WTC11 (cell line): ENCODE results near the gene ZCCHC14. TPM values are rescaled to one million over a fixed set of nuclear protein-coding genes. Genes with fewer than 3 reads are reported as not detected.

Experiments used
- ATAC-seq: fragments of 200-7000 bp; cut with Tn5 transposase; 2 replicates; pipeline ENCODE4 v1.10.0; 2021; ENCODE audit warnings: mild to moderate bottlenecking, moderate library complexity
- CTCF ChIA-PET: fragments of 300-600 bp; sonication (Branson Sonifier 250); formaldehyde crosslinking; loops from one replicate; lab custom pipeline; 2021; ENCODE audit warnings: antibody characterized with exemption; lab: Charles Lee
- POLR2A ChIA-PET: fragments of 350-600 bp; sonication (Branson Sonifier 250); formaldehyde crosslinking; loops from one replicate; lab custom pipeline; 2021; ENCODE audit warnings: antibody characterized with exemption; lab: Charles Lee
- DNase-seq: peaks from one replicate; pipeline ENCODE4 v3.0.0; 2021; ENCODE audit warnings: low spot score
- H3K27ac Mint-ChIP-seq: 2 replicates; pipeline ENCODE4 v1.8.0; 2021; ENCODE audit warnings: mixed read lengths
- H3K27me3 Mint-ChIP-seq: 2 replicates; pipeline ENCODE4 v1.8.0; 2021; ENCODE audit warnings: low read depth, mild to moderate bottlenecking, moderate library complexity, mixed read lengths
- H3K36me3 Mint-ChIP-seq: 2 replicates; pipeline ENCODE4 v1.8.0; 2021; ENCODE audit warnings: mixed read lengths
- H3K4me1 Mint-ChIP-seq: 2 replicates; pipeline ENCODE4 v1.8.0; 2022; ENCODE audit warnings: mixed read lengths
- H3K4me3 Mint-ChIP-seq: 2 replicates; pipeline ENCODE4 v1.8.0; 2021; ENCODE audit warnings: mild to moderate bottlenecking, moderate library complexity, mixed read lengths
- H3K9me3 Mint-ChIP-seq: 2 replicates; pipeline ENCODE4 v1.8.0; 2021; ENCODE audit warnings: mixed read lengths
- ATF1 ChIP-seq: sonication (generic); formaldehyde crosslinking; IDR thresholded peaks from 2 replicates; pipeline ENCODE4 v1.8.1; 2023; ENCODE audit warnings: mild to moderate bottlenecking, moderate library complexity, missing genetic modification reagents
- E2F4 ChIP-seq: sonication (generic); formaldehyde crosslinking; IDR thresholded peaks from 2 replicates; pipeline ENCODE4 v1.8.1; 2022; ENCODE audit warnings: low read depth, mild to moderate bottlenecking, moderate library complexity, missing genetic modification reagents, borderline replicate concordance
- ELF4 ChIP-seq: sonication (generic); formaldehyde crosslinking; IDR thresholded peaks from 2 replicates; pipeline ENCODE4 v1.8.1; 2022; ENCODE audit warnings: low read depth, mild to moderate bottlenecking, moderate library complexity, missing genetic modification reagents
- GTF2I ChIP-seq: fragments of 250-450 bp; sonication (Bioruptor Pico); conservative IDR thresholded peaks from 2 replicates; pipeline ENCODE4 v1.4.0; 2021; ENCODE audit warnings: mild to moderate bottlenecking
- HMGXB4 ChIP-seq: sonication (generic); formaldehyde crosslinking; IDR thresholded peaks from 2 replicates; pipeline ENCODE4 v1.8.1; 2023; ENCODE audit warnings: mild to moderate bottlenecking, moderate library complexity, missing genetic modification reagents
- MAX ChIP-seq: sonication (generic); formaldehyde crosslinking; IDR thresholded peaks from 2 replicates; pipeline ENCODE4 v1.8.0; 2022; ENCODE audit warnings: mild to moderate bottlenecking, missing genetic modification reagents
- MYBL2 ChIP-seq: sonication (generic); formaldehyde crosslinking; IDR thresholded peaks from 2 replicates; pipeline ENCODE4 v1.8.1; 2023; ENCODE audit warnings: mild to moderate bottlenecking, moderate library complexity, missing genetic modification reagents
- NFE2L1 ChIP-seq: sonication (generic); formaldehyde crosslinking; IDR thresholded peaks from 2 replicates; pipeline ENCODE4 v1.8.1; 2023; ENCODE audit warnings: missing genetic modification reagents
- NR3C1 ChIP-seq: sonication (generic); formaldehyde crosslinking; conservative IDR thresholded peaks from 2 replicates; pipeline ENCODE4 v1.8.1; 2023; ENCODE audit warnings: low read depth, mild to moderate bottlenecking, missing genetic modification reagents
- PRDM15 ChIP-seq: sonication (generic); formaldehyde crosslinking; IDR thresholded peaks from 2 replicates; pipeline ENCODE4 v1.8.0; 2022; ENCODE audit warnings: missing genetic modification reagents
- TCF7 ChIP-seq: sonication (generic); formaldehyde crosslinking; IDR thresholded peaks from 2 replicates; pipeline ENCODE4 v1.8.0; 2022; ENCODE audit warnings: mild to moderate bottlenecking, low read depth, missing genetic modification reagents, moderate library complexity
- TP53 ChIP-seq: sonication (generic); formaldehyde crosslinking; IDR thresholded peaks from 2 replicates; pipeline ENCODE4 v1.8.1; 2023; ENCODE audit warnings: mild to moderate bottlenecking, missing genetic modification reagents
- ZBTB43 ChIP-seq: sonication (generic); formaldehyde crosslinking; IDR thresholded peaks from 2 replicates; pipeline ENCODE4 v1.8.1; 2023; ENCODE audit warnings: mild to moderate bottlenecking, missing genetic modification reagents
- ZNF138 ChIP-seq: sonication (generic); formaldehyde crosslinking; conservative IDR thresholded peaks from 2 replicates; pipeline ENCODE4 v1.8.1; 2022; ENCODE audit warnings: mild to moderate bottlenecking, moderate library complexity, missing genetic modification reagents
- ZNF232 ChIP-seq: sonication (generic); formaldehyde crosslinking; IDR thresholded peaks from 2 replicates; pipeline ENCODE4 v1.8.0; 2022; ENCODE audit warnings: mild to moderate bottlenecking, missing genetic modification reagents
- ZNF317 ChIP-seq: sonication (generic); formaldehyde crosslinking; IDR thresholded peaks from 2 replicates; pipeline ENCODE4 v1.8.1; 2023; ENCODE audit warnings: low read depth, mild to moderate bottlenecking, moderate library complexity, missing genetic modification reagents, borderline replicate concordance
- ZNF512 ChIP-seq: sonication (generic); formaldehyde crosslinking; IDR thresholded peaks from 2 replicates; pipeline ENCODE4 v1.8.1; 2022; ENCODE audit warnings: missing genetic modification reagents, borderline replicate concordance
- ZNF532 ChIP-seq: fragments of 250-450 bp; sonication (Bioruptor Pico); IDR thresholded peaks from 2 replicates; pipeline ENCODE4 v1.9.0; 2021; ENCODE audit warnings: mild to moderate bottlenecking, borderline replicate concordance
- total RNA-seq: library from RNA; stranded (reverse); gene quantifications from 3 replicates; pipeline ENCODE4 v1.2.3, GENCODE V29; 2021

The ZCCHC14 gene
- total RNA-seq, 1 experiment from 2014 or later, result 33.8 TPM

- H3K36me3 Mint-ChIP-seq, result peaks cover 10% of the 10 kb centered on the region
- peak overlapping the region; percentile 45; the same call in 1 of the 2 replicates for H3K27ac Mint-ChIP-seq
- peaks cover 12% of the 10 kb centered on the region for H3K4me1 Mint-ChIP-seq
- POLR2A ChIA-PET, result no interaction called here
- no peak for DNase-seq
- H3K4me3 Mint-ChIP-seq, result no peak overlapping the region
- TF ChIP-seq GTF2I (CRISPR knock-in tag), result no peak
- no peak for TF ChIP-seq TP53 (CRISPR knock-in tag)
- no peak for TF ChIP-seq ZNF138 (CRISPR knock-in tag)
- no peak for TF ChIP-seq E2F4 (CRISPR knock-in tag)
- TF ChIP-seq ATF1 (CRISPR knock-in tag), result no peak
- no peak for TF ChIP-seq ZNF317
- no peak for TF ChIP-seq ZNF532 (CRISPR knock-in tag)
- TF ChIP-seq NR3C1, result no peak
- TF ChIP-seq TCF7 (CRISPR knock-in tag), result no peak
- TF ChIP-seq, all 79 proteins: peak for 0
- CTCF ChIA-PET, result interaction anchor here (1.1 kb wide), 2 partner anchors 205 kb away, joined by 3 read pairs; no protein-coding TSS in a partner anchor
- no peak for ATAC-seq
- no peaks in the 10 kb centered on the region for H3K9me3 Mint-ChIP-seq
- H3K27me3 Mint-ChIP-seq, result no peaks in the 10 kb centered on the region
Measured at GRCh38 chr16:87431926-87432325, 60.9 kb downstream of the ZCCHC14 start.

GRCh38 chr16:87426423-87427215 lies 66.2 kb downstream of the ZCCHC14 start:
- Mint-ChIP-seq H3K27me3 (no peaks in the 10 kb centered on the region), H3K4me3 (no peak overlapping the region), H3K36me3 (peaks cover 29% of the 10 kb centered on the region), H3K9me3 (no peaks in the 10 kb centered on the region), H3K4me1 (peaks cover 35% of the 10 kb centered on the region), H3K27ac (peak overlapping the region; percentile 58)
- ChIA-PET POLR2A (no interaction called here), CTCF (interaction anchor here (1.0 to 1.6 kb wide), 4 partner anchors 10 to 145 kb away, joined by 3 to 9 read pairs (median 4); no protein-coding TSS in a partner anchor)
- DNase-seq, result no peak
- no peak for TF ChIP-seq ZNF512
- TF ChIP-seq NFE2L1 (CRISPR knock-in tag), result no peak
- no peak for TF ChIP-seq ZBTB43
- no peak for TF ChIP-seq HMGXB4 (CRISPR knock-in tag)
- TF ChIP-seq MYBL2, result no peak
- no peak for TF ChIP-seq MAX
- no peak for TF ChIP-seq PRDM15 (CRISPR knock-in tag)
- TF ChIP-seq ZNF232, result no peak
- no peak for TF ChIP-seq ELF4 (CRISPR knock-in tag)
- peak; percentile 52 for ATAC-seq
